Fibroblast of lung (primary cell): ENCODE results near the gene RBPJL.

Source experiments
- CTCF ChIP-seq, 2 donors: IDR thresholded peaks in 1 of 2; conservative IDR thresholded peaks in 1 of 2; 1 replicate in 1 of 2; 2 replicates in 1 of 2; pipeline ENCODE4 v1.5.1; 2011 to 2012; ENCODE audit warnings: low read length in 2 of 2, control low read depth in 1 of 2, inconsistent platforms in 1 of 2, low read depth in 1 of 2, mild to moderate bottlenecking in 1 of 2
- EZH2 ChIP-seq: IDR thresholded peaks from 2 replicates; pipeline ENCODE4 v1.5.1; 2012; ENCODE audit warnings: low read length, control low read depth, mild to moderate bottlenecking; ENCODE audit errors: missing control alignments

GRCh38 chr20:45350217-45350616 lies 43.6 kb downstream of the RBPJL start:
- TF ChIP-seq CTCF (conservative IDR thresholded peaks at IDR 0.05 in 1 of 2, IDR thresholded peaks at IDR 0.05 in 1 of 2; ENCODE audit: low read depth in 1 of 2, low read length in 2 of 2) (no peak), EZH2 (no peak)
